ENCODE results near the gene HEXD. TPM values are rescaled to one million over a fixed set of nuclear protein-coding genes. Genes with fewer than 3 reads are reported as not detected.
"Not testable (repeated sequence)": the region's sequence is repeated elsewhere in the genome, so short reads cannot be mapped to it uniquely, and the experiment has no call there.

The HEXD gene
- total RNA-seq, 2 experiments from 2014 or later, result 24.4 to 25.0 TPM

GRCh38 chr17:82380860-82381702, 37.1 kb upstream of the HEXD start:
- ChIA-PET POLR2A (interaction anchor here (0.6 kb wide), 1 partner anchor 94 kb away, joined by 3 read pairs; no protein-coding TSS in a partner anchor), CTCF (interaction anchor here (0.7 kb wide), 2 partner anchors 60 to 115 kb away, joined by 4 to 6 read pairs; no protein-coding TSS in a partner anchor)

- POLR2A ChIA-PET, result interaction anchor here (0.6 kb wide), 1 partner anchor 93 kb away, joined by 3 read pairs; no protein-coding TSS in a partner anchor
- CTCF ChIA-PET, result interaction anchor here (0.7 kb wide), 2 partner anchors 61 to 114 kb away, joined by 4 to 6 read pairs; no protein-coding TSS in a partner anchor
Measured at GRCh38 chr17:82381703-82382009, 36.5 kb upstream of the HEXD start.

- CTCF ChIA-PET, result interaction anchor here (0.6 to 0.7 kb wide), 4 partner anchors 25 to 321 kb away, joined by 3 to 6 read pairs (median 4); no protein-coding TSS in a partner anchor
- POLR2A ChIA-PET, result not testable (repeated sequence)
Measured at GRCh38 chr17:82382220-82382932, 35.8 kb upstream of the HEXD start.

- POLR2A ChIA-PET, result no interaction called here
- CTCF ChIA-PET, result no interaction called here
Measured at GRCh38 chr17:82382933-82383255, 35.3 kb upstream of the HEXD start.

- ChIA-PET POLR2A (no interaction called here), CTCF (no interaction called here)
Measured at GRCh38 chr17:82383411-82383810, 34.7 kb upstream of the HEXD start.

GRCh38 chr17:82384051-82384729, 34.0 kb upstream of the HEXD start:
- POLR2A ChIA-PET, result interaction anchor here (0.5 kb wide), 1 partner anchor 111 kb away, joined by 12 read pairs; no protein-coding TSS in a partner anchor
- CTCF ChIA-PET, result no interaction called here

GRCh38 chr17:82384730-82385481, 33.2 kb upstream of the HEXD start:
- ChIA-PET CTCF (no interaction called here), POLR2A (interaction anchor here (0.5 kb wide), 1 partner anchor 70 kb away, joined by 3 read pairs; no protein-coding TSS in a partner anchor)

- POLR2A ChIA-PET, result interaction anchor here (0.5 kb wide), 1 partner anchor 69 kb away, joined by 3 read pairs; no protein-coding TSS in a partner anchor
- CTCF ChIA-PET, result no interaction called here
Measured at GRCh38 chr17:82385559-82386254, 32.4 kb upstream of the HEXD start.

GRCh38 chr17:82386255-82386831, 31.8 kb upstream of the HEXD start:
- CTCF ChIA-PET, result no interaction called here
- POLR2A ChIA-PET, result no interaction called here

GRCh38 chr17:82386881-82387704, 31.1 kb upstream of the HEXD start:
- CTCF ChIA-PET, result no interaction called here
- POLR2A ChIA-PET, result no interaction called here

GRCh38 chr17:82387705-82388106, 30.4 kb upstream of the HEXD start:
- CTCF ChIA-PET, result no interaction called here
- POLR2A ChIA-PET, result no interaction called here

GRCh38 chr17:82388223-82388921, 29.8 kb upstream of the HEXD start:
- POLR2A ChIA-PET, result no interaction called here

GRCh38 chr17:82388922-82389283, 29.2 kb upstream of the HEXD start:
- ChIA-PET POLR2A (no interaction called here), CTCF (no interaction called here)

More at GRCh38 chr17:82388223-82388921, 29.8 kb upstream of the HEXD start:
- CTCF ChIA-PET, result no interaction called here

GRCh38 chr17:82389379-82389778, 28.8 kb upstream of the HEXD start:
- POLR2A ChIA-PET, result no interaction called here
- CTCF ChIA-PET, result no interaction called here

- CTCF ChIA-PET, result no interaction called here
- POLR2A ChIA-PET, result interaction anchor here (0.6 kb wide), 1 partner anchor 38 kb away, joined by 5 read pairs; no protein-coding TSS in a partner anchor
Measured at GRCh38 chr17:82390015-82390859, 27.9 kb upstream of the HEXD start.

- CTCF ChIA-PET, result no interaction called here
- POLR2A ChIA-PET, result interaction anchor here (0.6 kb wide), 1 partner anchor 38 kb away, joined by 5 read pairs; no protein-coding TSS in a partner anchor
Measured at GRCh38 chr17:82390860-82391435, 27.2 kb upstream of the HEXD start.

Data from activated CD8-positive, alpha-beta memory T cell treated with anti-CD3 and anti-CD28 coated beads for 36 hours (primary cell).